HL-60/S4 (cell line): Measurements from ENCODE around the gene KHK.
"Not testable (repeated sequence)": the region's sequence is repeated elsewhere in the genome, so short reads cannot be mapped to it uniquely, and the experiment has no call there.

Experiments
- in situ Hi-C: fragments of 300-500 bp; cut with MboI; formaldehyde crosslinking; loops from 2 replicates; pipeline ENCODE4 v1.14.3; 2022; ENCODE audit warnings: low sequenced_read_pairs

Gene KHK

DNA sequence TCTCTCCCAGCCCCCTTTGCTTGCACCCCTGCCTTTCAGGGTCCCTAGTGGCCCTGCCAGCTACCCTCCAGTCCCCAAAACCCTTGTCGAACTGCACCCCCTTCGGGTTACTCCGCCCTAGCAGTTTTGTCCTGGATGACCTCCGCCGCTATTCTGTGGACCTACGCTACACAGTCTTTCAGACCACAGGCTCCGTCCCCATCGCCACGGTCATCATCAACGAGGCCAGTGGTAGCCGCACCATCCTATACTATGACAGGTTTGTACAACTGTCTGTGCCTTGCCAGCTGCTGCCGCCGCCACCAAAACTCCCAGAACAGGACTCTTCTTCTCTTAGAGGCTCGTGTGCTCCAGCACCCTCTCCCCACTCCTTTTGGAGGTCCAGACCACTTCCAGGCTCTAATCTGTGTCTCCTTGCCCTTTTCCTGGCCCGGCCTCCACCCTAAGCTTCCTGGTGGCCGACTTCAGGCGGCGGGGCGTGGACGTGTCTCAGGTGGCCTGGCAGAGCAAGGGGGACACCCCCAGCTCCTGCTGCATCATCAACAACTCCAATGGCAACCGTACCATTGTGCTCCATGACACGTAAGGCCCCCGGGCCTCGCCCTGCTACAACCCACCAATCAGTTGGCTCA lies 7.9 kb downstream of the KHK start:
- in situ Hi-C loops, result loop anchor here (10.0 kb wide), 1 partner anchor 190 kb away; the partner anchor contains the start of gene TRIM54

DNA sequence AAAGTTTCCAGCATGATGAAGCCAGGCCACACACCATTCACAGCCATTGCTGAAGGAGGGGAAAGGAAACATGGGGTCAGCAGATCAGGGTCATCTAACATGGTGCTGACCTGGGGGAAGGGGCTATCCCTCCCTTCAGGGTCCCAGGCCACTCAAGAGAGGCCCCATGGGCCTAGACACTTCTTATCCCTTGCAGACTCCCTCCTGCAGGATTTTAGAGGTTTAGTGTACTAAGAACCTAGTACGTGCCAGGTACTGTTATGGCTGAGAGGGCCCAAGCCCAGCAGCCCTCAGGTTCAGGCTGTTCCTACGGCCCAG lies 8.8 kb downstream of the KHK start:
- in situ Hi-C loops, result loop anchor here (10.0 kb wide), 1 partner anchor 189 kb away; the partner anchor contains the start of gene TRIM54

DNA sequence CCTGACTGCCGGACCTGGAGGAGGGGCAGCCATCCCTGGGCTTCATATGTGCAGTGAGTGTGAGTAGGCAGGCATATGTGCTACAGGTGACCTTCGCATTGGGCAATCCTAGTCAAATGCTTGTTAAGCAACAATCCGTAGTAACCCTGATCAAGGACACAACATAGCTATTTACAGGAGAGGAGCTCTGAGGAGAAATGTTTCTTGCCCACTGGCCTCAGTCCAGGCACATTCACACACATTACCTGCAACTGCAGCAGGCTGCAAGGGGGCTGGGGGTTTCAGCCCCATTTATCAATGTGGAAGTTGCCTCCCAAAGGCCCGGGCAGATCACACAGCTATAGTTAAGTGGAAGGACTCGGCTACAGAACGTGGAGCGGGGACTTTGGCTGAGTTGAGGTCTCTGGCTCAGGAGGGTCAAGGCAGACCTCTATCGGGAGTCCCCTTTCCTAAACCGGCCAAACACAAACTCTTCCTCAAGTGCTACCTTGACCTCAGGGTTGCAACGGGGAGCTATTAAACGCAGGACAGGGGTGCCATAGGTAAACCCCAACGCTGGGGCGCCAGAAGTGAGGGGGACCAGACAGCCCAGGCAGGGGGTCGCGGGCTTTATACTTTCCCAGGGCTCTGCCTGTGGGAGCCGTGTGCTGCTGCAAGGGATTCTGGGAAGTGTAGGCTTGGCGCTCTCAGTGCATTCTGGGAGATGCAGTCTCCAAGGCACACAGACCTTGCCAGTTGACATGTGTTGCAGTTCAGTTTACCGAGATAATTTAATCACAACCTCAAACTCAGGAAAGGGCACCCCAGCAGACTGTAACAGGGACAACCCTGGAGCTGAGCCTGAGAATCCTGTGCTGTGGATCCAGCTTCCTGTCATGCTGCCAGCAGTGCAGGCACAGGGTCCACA lies 9.4 kb downstream of the KHK start:
- in situ Hi-C loops, result loop anchor here (10.0 kb wide), 1 partner anchor 189 kb away; the partner anchor contains the start of gene TRIM54

DNA sequence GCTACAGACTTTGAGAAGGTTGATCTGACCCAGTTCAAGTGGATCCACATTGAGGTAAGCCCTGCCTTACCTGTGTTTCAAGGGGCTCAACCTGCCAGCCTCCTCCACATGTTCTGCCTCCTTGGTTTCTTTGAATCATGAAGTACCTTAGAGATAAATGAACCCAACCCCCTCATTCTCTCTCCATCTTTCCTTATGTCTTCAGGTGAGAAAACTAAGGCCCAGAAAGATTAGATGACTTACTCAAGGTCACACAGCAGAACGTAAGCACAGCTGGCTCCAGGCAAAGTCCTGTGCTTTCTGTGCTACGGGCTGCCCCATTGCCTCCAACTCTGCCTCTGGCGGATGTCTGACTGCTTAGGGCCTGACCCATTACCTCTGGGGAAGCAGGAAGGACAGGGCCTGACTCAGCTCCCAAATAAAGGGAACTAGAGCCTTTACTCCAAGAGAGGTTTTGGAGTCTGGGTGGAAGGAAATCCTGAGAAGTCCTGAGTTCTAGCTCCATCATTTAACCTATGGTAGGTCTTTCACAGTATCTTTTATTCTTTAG lies 10.3 kb downstream of the KHK start:
- in situ Hi-C loops, result loop anchor here (10.0 kb wide), 1 partner anchor 188 kb away; the partner anchor contains the start of gene TRIM54

DNA sequence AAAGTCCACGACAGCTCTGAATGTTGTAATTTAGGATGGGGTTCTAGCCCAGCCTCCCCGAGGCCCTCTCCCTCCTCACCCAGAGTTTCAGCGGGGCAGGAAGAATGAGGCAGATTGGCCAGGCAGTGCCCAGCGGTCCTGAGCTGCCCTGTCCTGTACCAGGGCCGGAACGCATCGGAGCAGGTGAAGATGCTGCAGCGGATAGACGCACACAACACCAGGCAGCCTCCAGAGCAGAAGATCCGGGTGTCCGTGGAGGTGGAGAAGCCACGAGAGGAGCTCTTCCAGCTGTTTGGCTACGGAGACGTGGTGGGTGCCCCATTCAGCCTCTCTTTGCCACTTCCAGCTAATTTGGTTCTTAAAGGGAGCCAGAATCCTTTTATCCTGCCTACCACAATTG lies 10.8 kb downstream of the KHK start:
- in situ Hi-C loops, result loop anchor here (10.0 kb wide), 1 partner anchor 187 kb away; the partner anchor contains the start of gene TRIM54

DNA sequence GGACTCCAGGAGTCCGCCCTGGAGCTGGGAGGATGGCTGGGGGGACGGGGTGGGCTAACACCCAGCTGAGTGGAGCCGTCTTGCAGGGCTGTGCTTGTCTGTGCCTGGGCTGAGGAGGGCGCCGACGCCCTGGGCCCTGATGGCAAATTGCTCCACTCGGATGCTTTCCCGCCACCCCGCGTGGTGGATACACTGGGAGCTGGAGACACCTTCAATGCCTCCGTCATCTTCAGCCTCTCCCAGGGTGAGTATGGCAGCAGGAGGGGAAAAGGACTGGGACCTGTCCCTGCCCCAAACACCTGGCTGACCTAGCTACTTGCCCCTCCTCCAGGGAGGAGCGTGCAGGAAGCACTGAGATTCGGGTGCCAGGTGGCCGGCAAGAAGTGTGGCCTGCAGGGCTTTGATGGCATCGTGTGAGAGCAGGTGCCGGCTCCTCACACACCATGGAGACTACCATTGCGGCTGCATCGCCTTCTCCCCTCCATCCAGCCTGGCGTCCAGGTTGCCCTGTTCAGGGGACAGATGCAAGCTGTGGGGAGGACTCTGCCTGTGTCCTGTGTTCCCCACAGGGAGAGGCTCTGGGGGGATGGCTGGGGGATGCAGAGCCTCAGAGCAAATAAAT lies 12.9 kb downstream of the KHK start:
- in situ Hi-C loops, result loop anchor here (10.0 kb wide), 1 partner anchor 185 kb away; the partner anchor contains the start of gene TRIM54

DNA sequence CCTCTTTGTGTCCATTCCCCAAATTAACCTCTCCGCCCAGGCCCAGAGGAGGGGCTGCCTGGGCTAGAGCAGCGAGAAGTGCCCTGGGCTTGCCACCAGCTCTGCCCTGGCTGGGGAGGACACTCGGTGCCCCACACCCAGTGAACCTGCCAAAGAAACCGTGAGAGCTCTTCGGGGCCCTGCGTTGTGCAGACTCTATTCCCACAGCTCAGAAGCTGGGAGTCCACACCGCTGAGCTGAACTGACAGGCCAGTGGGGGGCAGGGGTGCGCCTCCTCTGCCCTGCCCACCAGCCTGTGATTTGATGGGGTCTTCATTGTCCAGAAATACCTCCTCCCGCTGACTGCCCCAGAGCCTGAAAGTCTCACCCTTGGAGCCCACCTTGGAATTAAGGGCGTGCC lies 13.5 kb downstream of the KHK start:
- in situ Hi-C loops, result no loop called here

DNA sequence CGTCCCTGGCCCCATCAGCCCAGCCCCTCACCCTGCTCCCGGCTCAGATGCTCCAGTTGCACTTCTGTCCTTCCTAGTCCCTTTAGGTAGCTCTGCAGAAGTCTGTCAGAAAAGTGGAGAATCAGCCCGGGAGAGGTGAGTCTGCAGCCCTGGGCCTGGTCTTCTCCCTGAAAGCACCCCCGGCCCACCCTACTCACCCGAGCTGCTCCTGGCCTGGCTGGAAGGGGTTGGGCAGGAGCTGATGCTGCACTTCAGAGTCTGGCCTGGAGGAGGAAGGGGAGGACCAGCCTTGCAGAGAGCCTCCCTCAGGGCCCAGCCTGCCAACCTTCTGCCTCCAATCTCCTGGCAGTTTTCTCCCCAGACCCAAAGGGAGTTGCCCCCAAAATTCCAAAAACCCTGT lies 15.8 kb downstream of the KHK start:
- in situ Hi-C loops, result no loop called here

DNA sequence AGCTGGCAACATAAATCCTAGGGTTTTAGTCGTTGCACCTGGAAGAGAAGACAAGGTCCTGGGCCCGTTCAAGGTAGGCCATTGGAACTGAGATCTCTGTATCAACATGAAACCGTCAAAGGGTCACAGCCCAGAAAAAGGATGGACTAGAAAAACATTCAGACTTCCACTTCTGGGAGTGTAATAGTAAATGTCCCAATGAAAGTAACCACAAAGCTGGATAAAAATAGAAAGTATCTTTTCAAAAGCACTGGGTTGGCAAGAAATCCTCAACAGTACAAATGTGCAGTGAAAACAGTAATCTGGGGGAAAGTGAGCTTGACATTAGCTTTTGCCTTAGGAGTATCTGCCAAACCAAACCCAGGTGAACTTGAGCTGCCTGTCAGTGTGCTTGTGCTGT lies 19.4 kb downstream of the KHK start:
- in situ Hi-C loops, result no loop called here

DNA sequence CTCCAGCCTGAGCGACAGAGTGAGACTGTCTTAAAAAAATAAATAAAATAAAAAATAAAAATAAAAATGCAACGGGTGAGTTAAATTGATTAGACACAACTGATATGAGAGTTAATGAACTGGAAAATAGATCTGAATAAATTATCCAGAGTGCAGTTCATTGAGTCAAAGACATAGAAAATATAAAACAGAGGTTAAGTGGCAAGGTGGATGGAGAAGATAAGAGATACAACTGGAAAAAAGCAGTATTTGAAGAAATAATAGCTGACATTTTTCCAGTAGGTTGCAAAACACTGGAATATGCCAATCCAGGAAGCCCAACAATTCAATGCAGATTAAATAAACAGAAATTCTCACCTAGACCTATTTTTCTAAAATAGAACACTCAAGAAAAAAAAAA lies 21.6 kb downstream of the KHK start:
- in situ Hi-C loops, result no loop called here

DNA sequence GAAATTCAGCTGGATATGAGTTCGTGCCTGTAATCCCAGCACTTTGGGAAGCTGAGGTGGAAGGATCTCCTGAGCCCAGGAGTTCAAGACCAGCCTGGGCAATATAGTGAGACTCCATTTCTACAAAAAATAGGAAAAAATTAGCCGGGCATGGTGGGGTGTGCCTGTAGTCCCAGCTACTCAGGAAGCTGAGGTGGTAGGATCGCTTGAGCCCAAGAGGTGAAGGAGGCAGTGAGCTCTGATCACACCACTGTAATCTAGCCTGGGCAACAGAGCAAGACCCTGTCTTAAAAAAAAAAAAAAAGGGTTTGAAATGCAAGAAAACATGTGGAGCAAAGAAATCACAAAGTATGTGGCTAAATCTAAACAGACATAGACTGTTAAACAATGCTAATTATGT lies 22.5 kb downstream of the KHK start:
- in situ Hi-C loops, result no loop called here

DNA sequence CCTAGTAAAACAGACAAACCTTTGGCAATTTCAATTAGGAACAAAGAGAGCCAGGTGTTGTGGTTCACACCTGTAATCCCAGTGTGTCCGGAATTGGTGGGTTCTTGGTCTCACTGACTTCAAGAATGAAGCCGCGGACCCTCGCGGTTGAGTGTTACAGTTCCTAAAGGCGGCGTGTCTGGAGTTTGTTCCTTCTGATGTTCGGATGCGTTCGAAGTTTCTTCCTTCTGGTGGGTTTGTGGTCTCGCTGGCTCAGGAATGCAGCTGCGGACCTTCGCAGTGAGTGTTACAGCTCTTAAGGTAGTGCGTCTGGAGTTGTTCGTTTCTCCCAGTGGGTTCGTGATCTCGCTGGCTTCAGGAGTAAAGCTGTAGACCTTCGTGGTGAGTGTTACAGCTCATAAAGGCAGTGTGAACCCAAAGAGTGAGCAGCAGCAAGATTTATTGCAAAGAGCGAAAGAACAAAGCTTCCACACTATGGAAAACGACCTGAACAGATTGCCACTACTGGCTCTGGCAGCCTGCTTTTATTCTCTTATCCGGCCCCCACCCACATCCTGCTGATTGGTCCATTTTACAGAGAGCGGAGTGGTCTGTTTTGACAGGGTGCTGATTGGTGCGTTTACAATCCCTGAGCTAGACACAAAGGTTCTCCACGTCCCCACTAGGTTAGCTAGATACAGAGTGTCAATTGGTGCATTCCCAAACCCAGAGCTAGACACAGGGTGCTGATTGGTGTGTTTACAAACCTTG lies 24.2 kb downstream of the KHK start:
- in situ Hi-C loops, result not testable (repeated sequence)

DNA sequence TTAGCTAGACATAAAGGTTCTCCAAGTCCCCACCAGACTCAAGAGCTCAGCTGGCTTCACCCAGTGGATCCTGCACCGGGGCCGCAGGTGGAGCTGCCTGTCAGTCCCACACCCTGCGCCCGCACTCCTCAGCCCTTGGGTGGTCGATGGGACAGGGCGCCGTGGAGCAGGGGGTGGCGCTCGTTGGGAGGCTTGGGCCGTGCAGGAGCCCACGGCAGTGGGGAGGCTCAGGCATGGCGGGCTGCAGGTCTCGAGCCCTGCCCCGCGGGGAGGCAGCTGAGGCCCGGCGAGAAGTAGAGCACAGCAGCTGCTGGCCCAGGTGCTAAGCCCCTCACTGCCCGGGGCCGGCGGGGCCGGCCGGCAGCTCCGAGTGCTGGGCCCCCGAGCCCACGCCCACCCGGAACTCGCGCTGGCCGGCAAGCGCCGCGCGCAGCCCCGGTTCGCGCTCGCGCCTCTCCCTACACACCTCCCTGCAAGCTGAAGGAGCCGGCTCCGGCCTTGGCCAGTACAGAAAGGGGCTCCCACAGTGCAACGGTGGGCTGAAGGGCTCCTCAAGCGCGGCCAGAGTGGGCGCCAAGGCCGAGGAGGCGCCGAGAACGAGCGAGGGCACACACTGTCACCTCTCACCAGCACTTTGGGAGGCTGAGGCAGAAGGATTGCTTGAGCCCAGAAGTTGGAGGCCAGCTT lies 25.0 kb downstream of the KHK start:
- in situ Hi-C loops, result not testable (repeated sequence)

DNA sequence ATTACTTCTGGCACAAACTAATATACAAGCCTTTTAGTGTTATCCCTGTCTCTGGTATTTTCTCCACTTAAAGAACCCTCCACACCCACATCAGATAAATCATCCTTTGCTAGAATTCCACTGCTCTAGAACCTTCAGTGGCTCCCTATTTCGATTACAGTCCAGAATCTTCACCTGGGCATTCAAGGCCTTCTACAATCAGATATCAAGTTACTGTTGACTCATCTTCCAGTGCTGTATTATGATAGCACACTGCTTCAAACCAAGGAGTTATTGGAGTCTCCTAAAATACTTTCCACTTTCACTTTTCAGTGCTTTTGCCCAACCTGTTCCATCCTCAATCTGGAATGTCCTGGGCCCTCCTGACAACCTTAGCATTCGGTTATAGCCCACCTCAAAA lies 28.9 kb downstream of the KHK start:
- in situ Hi-C loops, result no loop called here

DNA sequence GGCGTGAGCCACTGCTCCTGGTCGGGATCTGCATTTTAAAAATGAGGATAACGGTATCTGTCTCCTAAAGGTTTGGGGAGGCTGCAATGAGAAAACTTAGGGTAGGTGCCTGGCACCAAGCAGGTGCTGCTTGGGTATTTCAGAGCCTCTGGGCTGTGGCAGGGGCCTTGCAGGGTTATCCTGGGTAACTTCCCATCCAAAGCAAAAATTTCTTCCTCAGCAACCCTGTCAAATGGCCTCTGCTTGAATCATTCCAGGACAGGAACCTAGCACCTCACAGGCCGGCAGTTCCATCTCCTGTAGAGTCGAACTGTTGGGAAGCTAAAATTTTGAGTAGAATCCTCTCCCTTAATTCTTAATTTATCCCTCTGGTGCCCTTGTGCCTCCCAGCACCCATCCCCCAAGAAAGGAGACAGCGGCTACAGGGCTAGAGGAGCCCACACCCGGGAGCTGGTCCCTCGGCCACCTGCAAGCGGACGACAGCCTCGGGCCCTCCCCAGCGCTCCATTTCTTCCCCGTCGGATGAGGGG lies 31.5 kb downstream of the KHK start:
- in situ Hi-C loops, result no loop called here

DNA sequence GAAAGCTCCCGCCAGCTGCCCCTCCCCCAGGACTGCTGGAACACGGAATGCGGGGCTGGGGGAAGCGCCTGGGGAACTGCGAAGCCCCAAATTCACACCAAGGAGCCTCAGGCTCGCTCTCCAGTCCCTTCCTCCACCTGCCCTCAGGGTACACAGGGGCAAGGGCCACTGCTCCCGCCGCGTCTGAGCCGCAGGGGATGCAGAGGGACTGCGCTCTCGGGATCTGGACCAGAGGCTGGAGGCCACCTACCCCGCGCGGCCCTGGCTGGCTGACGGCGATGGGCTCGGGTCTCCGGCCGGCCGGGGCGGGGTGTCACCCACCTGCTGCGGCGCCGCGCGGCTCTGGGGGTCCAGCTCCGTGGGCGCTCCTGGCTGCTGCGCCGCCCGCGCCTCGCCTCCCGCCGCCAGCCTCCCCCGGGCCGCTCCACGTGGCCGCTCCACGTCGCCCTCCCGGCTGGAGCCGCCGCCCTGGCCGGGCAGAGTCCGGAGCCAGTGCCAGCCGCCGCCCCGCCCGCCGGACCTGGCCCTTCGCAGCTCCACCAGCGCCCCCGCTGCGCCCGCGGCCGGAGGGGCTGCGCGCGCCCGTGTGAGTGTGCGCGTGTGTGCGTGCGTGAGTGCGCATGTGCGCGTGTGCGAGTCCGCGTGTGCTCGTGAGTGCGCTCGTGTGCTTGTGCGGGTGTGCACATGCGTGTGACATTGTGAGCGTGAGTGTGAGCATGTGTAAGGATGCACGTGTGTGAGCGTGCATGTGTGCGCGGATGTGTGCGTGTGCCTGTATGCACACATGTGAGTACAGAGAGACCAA lies 32.2 kb downstream of the KHK start, which contains the start of gene CGREF1:
Gene CGREF1, minus strand, starts transcription at position 604 of the 805 bp plus-strand sequence. CDS start 14,762 bp downstream, outside the sequence.
- in situ Hi-C loops, result no loop called here

DNA sequence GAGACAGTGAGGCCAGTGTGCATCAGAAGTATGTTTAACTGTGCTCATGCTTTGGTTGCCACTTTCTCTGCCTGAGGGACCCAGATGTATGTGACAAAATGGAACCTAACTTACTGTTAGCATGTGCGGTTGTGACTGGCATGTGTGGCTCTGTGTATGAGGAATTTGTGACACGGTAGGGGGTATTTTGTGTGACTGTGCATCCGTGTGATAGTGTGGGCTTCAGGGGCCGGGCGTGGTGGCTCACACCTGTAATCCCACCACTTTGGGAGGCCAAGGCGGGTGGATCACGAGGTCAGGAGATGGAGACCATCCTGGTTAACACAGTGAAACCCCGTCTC lies 32.7 kb downstream of the KHK start:
- in situ Hi-C loops, result not testable (repeated sequence)

DNA sequence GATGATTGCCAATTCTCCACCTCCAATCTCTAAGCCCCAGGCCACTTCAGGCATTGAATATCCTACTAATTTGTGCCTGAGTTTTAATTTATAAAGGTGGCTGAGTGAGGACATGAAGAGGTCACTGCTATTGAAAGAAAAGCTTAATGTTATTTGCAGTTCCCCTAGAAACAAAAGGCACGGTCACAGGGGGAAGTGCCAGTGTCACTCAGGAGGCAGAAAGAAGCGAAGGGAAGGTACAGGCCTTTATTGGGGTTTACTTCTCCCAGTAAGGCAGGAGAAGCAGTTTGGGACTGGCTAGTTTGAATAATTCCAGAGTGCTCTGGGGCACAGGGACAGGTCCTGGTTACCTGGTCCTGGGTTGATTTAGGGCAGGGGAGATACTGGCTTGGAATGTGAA lies 35.3 kb downstream of the KHK start:
- in situ Hi-C loops, result no loop called here

DNA sequence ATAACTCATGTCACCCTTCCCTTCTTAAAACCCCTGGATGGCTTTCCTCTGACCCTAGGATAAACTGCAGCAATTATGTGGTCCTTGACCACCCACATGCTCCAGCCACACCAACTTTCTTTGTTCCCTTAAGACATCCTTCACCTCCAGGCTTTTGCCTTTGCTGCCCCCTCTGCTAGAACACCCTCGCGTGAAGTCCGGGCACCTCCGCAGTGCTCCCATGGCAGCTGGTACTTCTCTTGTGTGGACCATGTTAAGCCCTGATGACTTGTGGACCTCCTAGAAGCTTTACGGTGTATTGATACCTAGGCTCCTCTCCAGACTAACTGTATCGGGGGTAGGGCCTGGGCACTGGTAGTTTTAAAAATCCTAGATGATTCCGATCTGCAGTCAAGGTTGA lies 36.2 kb downstream of the KHK start:
- in situ Hi-C loops, result no loop called here
